HG03575 (cell line): ENCODE results near the gene FMOD.
"Not testable (repeated sequence)": the region's sequence is repeated elsewhere in the genome, so short reads cannot be mapped to it uniquely, and the experiment has no call there.

Experiments used
- ATAC-seq: cut with Tn5 transposase; IDR thresholded peaks from one replicate; pipeline ENCODE4 v1.9.1; 2021; ENCODE audit not compliant: unreplicated experiment, insufficient number of reproducible peaks, low FRiP score; ENCODE audit errors: extremely low read depth

FMOD gene

GRCh38 chr1:203311368-203312301 lies 39.3 kb downstream of the FMOD start:
- ATAC-seq, result no peak

GRCh38 chr1:203308923-203309331 lies 42.0 kb downstream of the FMOD start:
- ATAC-seq, result no peak

- no peak for ATAC-seq
Observed at GRCh38 chr1:203308328-203308922, 42.5 kb downstream of the FMOD start.

GRCh38 chr1:203307641-203308126 lies 43.2 kb downstream of the FMOD start:
- ATAC-seq, result no peak

GRCh38 chr1:203306965-203307541 lies 43.9 kb downstream of the FMOD start:
- no peak for ATAC-seq

- ATAC-seq, result no peak
Observed at GRCh38 chr1:203306089-203306964, 44.6 kb downstream of the FMOD start.

- no peak for ATAC-seq
Observed at GRCh38 chr1:203305809-203306088, 45.2 kb downstream of the FMOD start.

- no peak for ATAC-seq
Observed at GRCh38 chr1:203304919-203305808, 45.8 kb downstream of the FMOD start, which contains the start of gene BTG2. Gene BTG2 (plus strand): TSS chr1:203305519. CDS start chr1:203305607, 88 bp downstream.

GRCh38 chr1:203304391-203304918 lies 46.5 kb downstream of the FMOD start:
- ATAC-seq, result no peak

GRCh38 chr1:203302894-203303293 lies 48.0 kb downstream of the FMOD start:
- no peak for ATAC-seq

- no peak for ATAC-seq
Observed at GRCh38 chr1:203302456-203302855, 48.5 kb downstream of the FMOD start.

GRCh38 chr1:203301331-203301668 lies 49.6 kb downstream of the FMOD start:
- no peak for ATAC-seq

GRCh38 chr1:203300441-203301330 lies 50.2 kb downstream of the FMOD start:
- ATAC-seq, result no peak

GRCh38 chr1:203299719-203300429 lies 51.0 kb downstream of the FMOD start:
- ATAC-seq, result not testable (repeated sequence)

- no peak for ATAC-seq
Observed at GRCh38 chr1:203299169-203299568, 51.8 kb downstream of the FMOD start.

- no peak for ATAC-seq
Observed at GRCh38 chr1:203296460-203297073, 54.4 kb downstream of the FMOD start.
